GM19238 (cell line): ENCODE measurements around the gene NUP153.
"Not testable (repeated sequence)": the region's sequence is repeated elsewhere in the genome, so short reads cannot be mapped to it uniquely, and the experiment has no call there.

Source experiments
- DNase-seq: peaks from one replicate; pipeline ENCODE4 v3.0.0; 2011; ENCODE audit warnings: low spot score; ENCODE audit not compliant: insufficient read length

Gene NUP153

DNA sequence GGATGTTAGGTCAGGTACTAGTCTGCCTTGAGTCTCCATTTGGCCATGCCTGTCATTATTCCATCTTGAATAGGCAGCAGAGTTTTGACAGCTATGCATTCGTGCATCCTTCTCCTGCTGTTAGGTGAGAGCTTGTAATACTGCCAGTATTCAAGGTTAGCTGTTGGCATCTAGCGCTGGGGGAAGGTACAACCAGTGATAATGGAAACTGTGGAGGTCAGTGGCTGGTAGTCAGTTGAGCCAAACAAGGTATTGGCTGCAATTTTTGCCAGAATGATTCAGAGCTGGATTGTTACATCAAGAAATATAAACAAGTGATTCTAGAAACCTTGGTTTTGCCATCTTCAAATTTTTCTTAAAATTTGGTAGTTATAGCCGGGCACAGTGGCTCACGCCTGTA lies 100.1 kb downstream of the NUP153 start:
- no peak for DNase-seq

DNA sequence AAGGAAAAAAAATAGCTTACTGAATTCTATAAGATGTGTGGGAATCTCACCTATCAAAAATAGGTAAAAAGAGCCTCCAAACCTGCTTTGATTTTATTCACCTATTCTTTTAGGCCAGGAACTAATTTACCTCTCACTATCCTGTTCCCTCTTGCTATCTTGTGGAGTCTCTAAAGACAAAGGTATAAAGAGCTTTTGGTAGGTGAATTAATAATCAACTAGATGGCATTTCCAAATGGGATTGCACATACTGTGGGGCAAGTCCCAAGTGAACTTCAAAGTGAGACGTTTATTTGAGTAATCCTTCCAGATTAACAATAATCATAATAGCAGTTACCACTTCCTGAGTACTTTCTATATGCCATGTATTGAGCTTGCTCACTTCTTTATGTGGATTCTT lies 103.8 kb downstream of the NUP153 start:
- no peak for DNase-seq

- DNase-seq = no peak
Measured at GRCh38 chr6:17601386-17601703, 105.4 kb downstream of the NUP153 start.

GRCh38 chr6:17600527-17601385 lies 106.0 kb downstream of the NUP153 start:
- DNase-seq = peak; percentile 17

- peak; percentile 80 for DNase-seq
Measured at GRCh38 chr6:17599877-17600526, 106.7 kb downstream of the NUP153 start, which contains the start of gene FAM8A1. Gene FAM8A1 (plus strand): TSS chr6:17600302. CDS start chr6:17600410, 108 bp downstream.

DNA sequence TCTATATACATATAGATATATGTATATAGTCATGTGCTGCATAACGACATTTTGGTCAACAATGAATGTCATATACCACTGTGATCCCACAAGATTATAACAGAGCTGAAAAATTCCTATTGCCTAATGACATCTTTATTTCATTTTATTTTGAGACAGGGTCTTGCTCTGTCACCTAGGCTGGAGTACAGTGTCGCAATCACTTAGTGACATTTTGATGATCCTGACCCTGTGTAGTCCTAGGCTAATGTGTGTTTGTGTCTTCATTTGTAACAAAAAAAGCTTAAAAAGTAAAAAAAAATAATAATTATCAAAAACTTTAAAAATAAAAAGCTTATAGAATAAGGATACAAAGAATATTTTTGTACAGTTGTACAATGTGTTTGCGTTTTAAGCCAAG lies 110.6 kb downstream of the NUP153 start:
- DNase-seq = no peak

GRCh38 chr6:17593246-17593645 lies 113.5 kb downstream of the NUP153 start:
- no peak for DNase-seq

DNA sequence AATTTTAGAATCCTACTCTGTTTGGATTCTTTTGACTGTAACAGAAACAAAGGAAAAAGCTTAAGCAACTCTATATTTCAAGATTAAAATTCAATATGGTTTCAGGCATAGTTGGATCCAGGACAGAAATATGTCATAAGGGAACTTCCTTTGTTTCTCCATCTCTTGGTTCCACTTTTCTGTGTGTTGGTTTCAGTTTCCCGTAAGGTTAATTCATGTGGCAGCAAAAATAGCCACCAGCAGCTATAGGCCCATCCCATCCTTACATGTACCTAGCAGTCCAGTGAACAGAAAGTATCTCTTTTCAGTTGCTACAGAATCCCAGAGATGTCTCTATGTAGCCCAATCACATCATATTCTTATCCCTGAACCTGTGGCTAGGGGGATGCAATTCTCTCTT lies 115.4 kb downstream of the NUP153 start:
- DNase-seq = no peak

GRCh38 chr6:17589406-17590096 lies 117.2 kb downstream of the NUP153 start:
- no peak for DNase-seq

- no peak for DNase-seq
Measured at GRCh38 chr6:17588011-17588410, 118.7 kb downstream of the NUP153 start.

DNA sequence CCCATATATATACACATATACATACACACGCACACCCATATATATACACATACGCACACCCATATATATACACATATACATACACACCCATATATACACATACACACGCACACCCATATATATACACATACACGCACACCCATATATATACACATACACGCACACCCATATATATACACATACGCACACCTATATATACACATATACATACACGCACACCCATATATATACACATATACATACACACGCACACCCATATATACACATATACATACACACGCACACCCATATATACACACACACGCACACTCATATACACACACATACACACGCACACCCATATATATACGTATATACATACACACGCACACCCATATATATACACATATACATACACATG lies 120.1 kb downstream of the NUP153 start:
- not testable (repeated sequence) for DNase-seq

GRCh38 chr6:17585766-17586490 lies 120.8 kb downstream of the NUP153 start:
- DNase-seq = no peak

DNA sequence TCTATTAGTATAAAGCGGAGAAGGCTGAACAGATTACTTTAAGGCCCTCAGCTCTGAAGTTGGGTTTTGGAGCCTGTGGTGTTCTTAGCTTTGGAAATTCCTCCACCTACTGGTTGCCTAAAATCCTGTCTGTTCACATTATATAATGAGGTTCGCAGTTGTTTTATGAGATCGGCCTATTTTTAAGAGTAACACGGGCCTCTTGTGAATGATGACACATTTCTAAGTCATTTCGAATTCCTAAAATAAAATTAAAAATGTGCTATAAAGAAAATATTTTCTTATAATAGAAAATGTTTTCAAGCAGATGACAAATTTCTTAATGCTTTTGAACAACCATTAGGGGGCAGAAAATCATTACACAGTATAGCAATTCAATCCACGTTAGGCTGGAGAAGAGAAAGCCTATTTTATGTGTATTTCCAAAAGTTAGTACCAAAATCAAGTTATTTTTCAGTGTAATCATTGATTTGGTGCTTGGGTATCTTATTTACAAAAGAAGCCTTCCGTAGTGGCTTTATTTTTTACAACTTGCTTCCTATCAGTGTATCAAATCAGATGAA lies 122.4 kb downstream of the NUP153 start:
- DNase-seq = peak; percentile 13

- DNase-seq = no peak
Measured at GRCh38 chr6:17583811-17584210, 122.9 kb downstream of the NUP153 start.

DNA sequence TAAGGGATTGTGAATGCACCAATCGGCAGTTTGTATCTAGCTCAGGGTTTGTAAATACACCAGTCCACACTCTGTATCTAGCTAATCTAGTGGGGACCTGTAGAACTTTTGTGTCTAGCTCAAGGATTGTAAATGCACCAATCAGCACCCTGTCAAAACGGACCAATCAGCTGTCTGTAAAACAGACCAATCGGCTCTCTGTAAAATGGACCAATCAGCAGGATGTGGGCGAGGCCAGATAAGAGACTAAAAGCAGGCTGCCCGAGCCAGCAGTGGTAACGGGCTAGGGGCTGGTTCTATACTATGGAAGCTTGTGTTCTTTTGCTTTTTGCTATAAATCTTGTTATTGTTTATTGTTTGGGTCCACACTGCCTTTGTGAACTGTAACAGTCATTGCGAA lies 125.4 kb downstream of the NUP153 start:
- DNase-seq = not testable (repeated sequence)

- no peak for DNase-seq
Measured at GRCh38 chr6:17580518-17581048, 126.1 kb downstream of the NUP153 start.

DNA sequence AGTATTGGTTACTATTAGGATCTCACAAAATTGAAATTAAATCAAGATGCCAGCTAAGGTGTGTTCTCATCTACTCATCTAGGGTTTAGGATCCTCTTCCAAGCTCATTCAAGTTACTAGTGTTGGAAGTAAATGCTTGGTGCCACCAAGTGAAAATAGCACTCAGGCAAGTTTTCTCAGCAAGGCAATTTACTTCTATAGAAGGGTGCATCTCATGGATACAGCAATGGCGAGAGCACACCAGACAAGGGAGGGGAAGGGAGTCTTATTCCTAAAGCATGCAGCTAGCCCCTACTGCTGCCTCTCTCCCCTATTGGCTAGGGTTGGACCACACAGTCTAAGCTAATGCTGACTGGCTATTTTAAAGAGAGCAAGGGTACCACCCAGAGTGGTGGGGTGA lies 129.7 kb downstream of the NUP153 start:
- no peak for DNase-seq

DNA sequence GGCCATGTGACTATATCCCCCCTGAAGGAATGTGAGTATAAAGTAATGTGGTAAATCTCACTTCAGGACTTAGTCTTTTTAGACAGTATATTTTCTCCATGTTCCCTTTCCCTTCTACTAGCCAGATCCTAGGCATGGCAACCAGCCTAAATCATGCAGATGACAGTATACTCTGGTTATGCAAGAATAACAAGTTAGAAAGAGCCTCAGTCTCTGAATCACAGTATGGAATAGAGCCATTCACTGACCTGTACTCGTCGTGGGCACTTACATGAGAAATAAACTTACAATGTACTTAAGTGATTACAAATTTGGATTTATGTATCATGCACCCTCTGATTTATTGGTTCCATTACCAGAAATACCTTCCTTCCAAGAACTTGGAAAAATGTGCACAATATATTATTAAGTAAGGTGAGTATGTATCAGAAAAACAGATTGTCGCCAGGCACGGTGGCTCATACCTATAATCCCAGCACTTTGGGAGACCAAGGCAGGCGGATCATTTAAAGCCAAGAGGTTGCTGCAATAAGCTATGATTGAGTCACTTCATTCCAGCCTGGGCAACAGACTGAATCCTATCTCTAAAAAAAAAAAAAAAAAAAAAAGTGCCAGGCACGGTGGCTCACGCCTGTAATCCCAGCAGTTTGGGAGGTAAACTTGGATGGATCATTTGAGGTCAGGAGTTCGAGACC lies 131.7 kb downstream of the NUP153 start:
- no peak for DNase-seq

- no peak for DNase-seq
Measured at GRCh38 chr6:17565399-17565798, 141.3 kb downstream of the NUP153 start.
